GM12878 (cell line): ENCODE measurements around the gene NFATC1. TPM values are rescaled to one million over a fixed set of nuclear protein-coding genes. Genes with fewer than 3 reads are reported as not detected.

Experiments used
- E2F8 ChIP-seq: fragments of 450-650 bp; IDR thresholded peaks from 2 replicates; pipeline ENCODE4 v1.6.1; 2018; ENCODE audit warnings: mild to moderate bottlenecking, low read depth, moderate library complexity; ENCODE audit not compliant: partially characterized antibody
- HDGF ChIP-seq: fragments of 450-650 bp; IDR thresholded peaks from 2 replicates; pipeline ENCODE4 v1.6.1; 2016; ENCODE audit warnings: antibody characterized with exemption
- HSF1 ChIP-seq: fragments of 150-350 bp; IDR thresholded peaks from 2 replicates; pipeline ENCODE4 v1.6.1; 2014; ENCODE audit warnings: mild to moderate bottlenecking, low read depth, low read length
- SMC3 ChIP-seq: IDR thresholded peaks from 2 replicates; pipeline ENCODE4 v1.6.1; 2011; ENCODE audit warnings: low read length, improper control_type of control experiment, borderline replicate concordance
- ZBTB4 ChIP-seq: fragments of 450-650 bp; formaldehyde crosslinking; IDR thresholded peaks from 2 replicates; pipeline ENCODE4 v1.4.0; 2022; ENCODE audit warnings: mild to moderate bottlenecking, moderate library complexity
- ZNF274 ChIP-seq: IDR thresholded peaks from one replicate; pipeline ENCODE4 v1.8.0; 2011; ENCODE audit not compliant: insufficient read length, insufficient read depth
- polyA plus RNA-seq, 11 experiments: library from polyadenylated mRNA; depleted of rRNA in 4 of 11; unstranded in 6 of 11; stranded (reverse) in 5 of 11; fragments of >200 nt; fragmentation: Nextera tagmentation in 4 of 11; fragmentation: Illumina TruSeq in 1 of 11; extraction: Ambion mirVana in 4 of 11; extraction: Trizol in 1 of 11; gene quantifications; 1 replicate in 1 of 11; 2 replicates in 10 of 11; pipeline versions ENCODE4 v1.2.1 to v1.2.3, GENCODE V29; 2011 to 2016; ENCODE audit warnings: inconsistent platforms in 2 of 11, missing spikeins in 2 of 11, low read depth in 1 of 11
- total RNA-seq, 4 experiments: library from RNA; depleted of rRNA in 3 of 4; stranded (reverse); fragments of >200 nt in 3 of 4; fragmentation: Illumina TruSeq in 1 of 4; extraction: Trizol in 1 of 4; gene quantifications; 2 replicates each; pipeline versions ENCODE4 v1.2.1 to v1.2.3, GENCODE V29; 2013 to 2021

Gene NFATC1
- total and polyA plus RNA-seq, 10 of the 15 experiments (the other 5 are each of a cell fraction or from before 2014, with no cell fraction given), result 0.84 to 20.8 (median 5.1) TPM

DNA sequence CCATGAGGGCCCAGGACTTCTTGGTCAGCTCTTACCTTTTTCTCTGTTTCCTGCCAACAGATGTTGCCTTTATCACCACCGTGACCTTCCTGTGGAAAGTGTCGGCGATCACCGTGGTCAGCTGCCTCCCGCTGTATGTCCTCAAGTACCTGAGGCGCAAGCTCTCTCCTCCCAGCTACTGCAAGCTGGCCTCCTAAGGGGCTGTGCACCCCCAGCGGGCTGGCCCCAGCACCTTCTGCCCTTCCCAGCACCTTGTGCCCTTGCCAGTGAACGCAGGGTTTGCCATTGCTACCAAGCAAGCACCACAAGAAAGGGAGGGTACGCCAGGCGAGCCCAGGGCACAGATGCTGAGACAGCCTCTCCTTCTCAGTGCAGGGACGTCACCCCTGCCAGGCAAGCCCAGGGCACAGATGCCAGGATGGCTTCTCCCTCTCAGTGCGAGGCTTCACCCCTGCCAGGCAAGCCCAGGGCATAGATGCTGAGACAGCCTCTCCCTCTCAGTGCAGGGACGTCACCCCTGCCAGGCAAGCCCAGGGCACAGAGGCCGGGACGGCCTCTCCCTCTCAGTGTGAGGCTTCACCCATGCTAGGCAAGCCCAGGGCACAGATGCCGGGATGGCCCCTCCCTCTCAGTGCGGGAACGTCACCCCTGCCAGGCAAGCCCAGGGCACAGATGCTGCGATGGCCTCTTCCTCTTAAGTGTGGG, 18.4 kb upstream of the NFATC1 start (continued):
- TF ChIP-seq HSF1 (no peak), E2F8 (no peak), SMC3 (no peak), HDGF (no peak), ZBTB4 (no peak), ZNF274 (no peak)
